NCI-H748 (cell line): ENCODE data around the gene NFAT5.
"Not testable (repeated sequence)": the region's sequence is repeated elsewhere in the genome, so short reads cannot be mapped to it uniquely, and the experiment has no call there.

Experiments used
- DNase-seq: peaks from one replicate; lab custom pipeline; 2025; ENCODE audit not compliant: unreplicated experiment; lab: John Stamatoyannopoulos, UW

NFAT5 gene, protein sequence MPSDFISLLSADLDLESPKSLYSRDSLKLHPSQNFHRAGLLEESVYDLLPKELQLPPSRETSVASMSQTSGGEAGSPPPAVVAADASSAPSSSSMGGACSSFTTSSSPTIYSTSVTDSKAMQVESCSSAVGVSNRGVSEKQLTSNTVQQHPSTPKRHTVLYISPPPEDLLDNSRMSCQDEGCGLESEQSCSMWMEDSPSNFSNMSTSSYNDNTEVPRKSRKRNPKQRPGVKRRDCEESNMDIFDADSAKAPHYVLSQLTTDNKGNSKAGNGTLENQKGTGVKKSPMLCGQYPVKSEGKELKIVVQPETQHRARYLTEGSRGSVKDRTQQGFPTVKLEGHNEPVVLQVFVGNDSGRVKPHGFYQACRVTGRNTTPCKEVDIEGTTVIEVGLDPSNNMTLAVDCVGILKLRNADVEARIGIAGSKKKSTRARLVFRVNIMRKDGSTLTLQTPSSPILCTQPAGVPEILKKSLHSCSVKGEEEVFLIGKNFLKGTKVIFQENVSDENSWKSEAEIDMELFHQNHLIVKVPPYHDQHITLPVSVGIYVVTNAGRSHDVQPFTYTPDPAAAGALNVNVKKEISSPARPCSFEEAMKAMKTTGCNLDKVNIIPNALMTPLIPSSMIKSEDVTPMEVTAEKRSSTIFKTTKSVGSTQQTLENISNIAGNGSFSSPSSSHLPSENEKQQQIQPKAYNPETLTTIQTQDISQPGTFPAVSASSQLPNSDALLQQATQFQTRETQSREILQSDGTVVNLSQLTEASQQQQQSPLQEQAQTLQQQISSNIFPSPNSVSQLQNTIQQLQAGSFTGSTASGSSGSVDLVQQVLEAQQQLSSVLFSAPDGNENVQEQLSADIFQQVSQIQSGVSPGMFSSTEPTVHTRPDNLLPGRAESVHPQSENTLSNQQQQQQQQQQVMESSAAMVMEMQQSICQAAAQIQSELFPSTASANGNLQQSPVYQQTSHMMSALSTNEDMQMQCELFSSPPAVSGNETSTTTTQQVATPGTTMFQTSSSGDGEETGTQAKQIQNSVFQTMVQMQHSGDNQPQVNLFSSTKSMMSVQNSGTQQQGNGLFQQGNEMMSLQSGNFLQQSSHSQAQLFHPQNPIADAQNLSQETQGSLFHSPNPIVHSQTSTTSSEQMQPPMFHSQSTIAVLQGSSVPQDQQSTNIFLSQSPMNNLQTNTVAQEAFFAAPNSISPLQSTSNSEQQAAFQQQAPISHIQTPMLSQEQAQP (N-terminal part only)

GRCh38 chr16:69565671-69566239 is at the start of gene NFAT5:
NFAT5 (plus strand) TSS chr16:69565966; CDS start chr16:69566302, 336 bp downstream.
- peak; percentile 84 for DNase-seq

DNA sequence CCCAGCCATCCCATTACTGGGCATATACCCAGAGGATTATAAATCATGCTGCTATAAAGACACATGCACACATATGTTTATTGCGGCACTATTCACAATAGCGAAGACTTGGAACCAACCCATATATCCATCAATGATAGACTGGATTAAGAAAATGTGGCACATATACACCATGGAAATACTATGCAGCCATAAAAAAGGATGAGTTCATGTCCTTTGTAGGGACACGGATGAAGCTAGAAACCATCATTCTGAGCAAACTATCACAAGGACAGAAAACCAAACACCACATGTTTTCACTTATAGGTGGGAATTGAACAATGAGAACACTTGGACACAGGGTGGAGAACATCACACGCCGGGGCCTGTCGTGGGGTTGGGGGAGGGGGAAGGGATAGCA is 47.9 kb upstream of the NFAT5 start:
- not testable (repeated sequence) for DNase-seq

DNA sequence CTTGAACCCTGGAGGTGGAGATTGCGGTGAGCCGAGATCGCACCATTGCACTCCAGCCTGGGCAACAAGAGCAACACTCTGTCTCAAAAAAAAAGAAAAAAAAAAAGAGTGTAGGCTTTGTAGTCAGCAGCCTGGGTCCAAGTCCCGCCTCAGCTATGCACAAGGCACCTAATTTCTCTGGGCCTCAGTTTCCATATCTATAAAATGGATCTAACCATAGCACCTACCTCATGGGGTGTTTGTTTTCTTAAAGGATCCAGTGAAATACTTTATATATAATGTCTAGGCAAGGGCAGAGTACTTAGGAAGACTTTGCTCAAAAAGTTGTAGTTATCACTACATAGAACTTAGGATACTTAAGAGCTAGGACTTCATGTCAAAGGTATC is 45.4 kb upstream of the NFAT5 start:
- DNase-seq = no peak

DNA sequence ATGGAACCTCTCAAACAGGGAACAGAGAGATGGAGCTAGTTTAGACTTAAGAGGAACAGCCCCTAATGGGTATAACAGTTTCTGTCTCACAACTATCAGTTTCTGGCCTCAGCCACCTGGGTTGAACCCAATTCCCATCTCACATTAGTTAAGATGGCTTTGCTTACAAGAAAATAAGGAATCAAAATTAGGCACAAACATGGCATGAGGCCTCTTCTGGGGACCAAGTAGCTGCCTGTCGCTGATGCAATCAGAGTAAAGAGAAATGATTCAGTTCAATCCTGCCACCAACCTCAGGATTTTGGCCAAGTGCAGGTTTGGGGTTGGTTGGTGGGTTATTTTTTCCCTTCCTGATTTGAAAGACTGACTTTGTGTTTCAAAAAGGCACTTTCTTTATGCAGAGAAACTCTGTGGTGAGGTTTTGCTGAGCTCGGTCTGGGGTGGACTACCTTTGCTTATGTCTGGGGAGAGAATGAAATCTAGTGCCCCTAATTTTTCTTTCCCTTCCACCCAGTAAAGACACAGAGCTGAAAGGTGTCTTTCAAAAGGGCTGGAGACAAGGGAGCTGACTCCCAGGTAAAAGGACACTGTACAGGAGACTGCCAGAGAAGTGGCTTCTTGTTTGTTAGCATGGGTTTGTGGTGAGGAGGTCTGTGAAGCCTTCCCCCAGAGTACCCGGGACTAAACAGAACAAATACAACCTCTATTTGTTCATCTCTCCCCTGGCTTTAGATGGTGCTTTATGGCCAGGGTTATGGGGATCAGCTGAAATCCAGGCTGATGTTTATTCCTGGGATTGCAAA is 44.8 kb upstream of the NFAT5 start:
- DNase-seq = no peak

DNA sequence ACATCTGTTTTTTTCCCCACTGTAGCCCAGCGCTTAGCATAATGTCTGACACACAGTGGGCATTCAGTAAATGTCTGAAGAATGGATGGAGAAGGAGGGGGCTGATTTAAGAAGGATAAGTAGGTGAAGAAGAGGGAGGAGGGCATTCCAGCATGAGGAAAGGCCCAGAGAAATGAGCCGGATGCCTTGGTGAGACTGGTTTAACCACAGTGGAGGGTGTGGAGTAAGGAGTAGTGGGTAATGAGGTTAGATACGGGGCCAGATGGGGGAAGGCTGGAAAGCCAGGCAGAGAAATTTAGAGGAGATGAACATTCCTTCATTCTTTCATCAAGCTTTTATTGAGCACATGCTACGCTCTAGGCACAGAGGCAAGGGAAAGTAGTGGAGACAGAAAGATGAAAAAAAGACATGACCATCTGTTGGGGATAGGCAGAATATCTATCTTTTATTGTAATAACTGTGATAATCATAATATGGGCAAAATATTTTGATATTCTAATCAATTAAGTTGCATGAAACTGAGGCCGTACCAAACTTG is 43.7 kb upstream of the NFAT5 start:
- no peak for DNase-seq

GRCh38 chr16:69522732-69523404 is 42.9 kb upstream of the NFAT5 start:
- peak; percentile 12 for DNase-seq

DNA sequence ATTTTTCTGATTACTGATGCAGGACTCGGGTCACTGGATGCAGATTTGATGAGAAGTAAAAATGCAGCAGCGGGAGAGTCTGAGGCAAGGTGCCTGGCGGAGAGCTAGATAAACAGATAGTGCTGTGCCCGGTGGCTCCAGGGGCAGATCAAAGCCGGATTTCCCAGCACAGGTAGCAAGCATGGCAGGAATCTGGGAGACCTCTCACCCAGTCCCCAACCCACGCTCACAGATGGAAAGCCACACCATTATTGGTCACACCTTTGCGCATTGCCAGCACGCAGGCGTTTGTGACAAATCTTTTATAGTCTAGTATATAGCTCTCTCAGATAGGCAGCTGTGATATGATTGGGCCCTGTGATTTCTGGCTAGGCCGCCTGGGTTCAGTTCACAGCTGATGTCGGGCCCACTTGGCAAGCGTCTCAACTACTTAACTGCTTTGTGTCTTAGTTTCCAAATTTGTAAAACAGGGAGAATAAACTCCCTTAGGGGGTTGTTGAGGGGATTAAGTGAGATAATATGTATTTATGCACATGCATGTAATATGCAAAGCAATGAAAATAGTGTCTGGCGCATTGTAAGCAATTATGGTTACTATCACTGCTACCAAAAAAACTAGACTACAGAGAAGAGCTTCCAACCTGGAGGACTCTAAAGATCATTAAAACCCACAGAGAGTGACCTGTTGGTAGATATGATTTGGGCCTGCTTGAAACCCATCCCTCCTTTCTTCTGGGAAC is 42.0 kb upstream of the NFAT5 start:
- DNase-seq = no peak

- DNase-seq = no peak
Observed at GRCh38 chr16:69526831-69527655, 38.7 kb upstream of the NFAT5 start.

GRCh38 chr16:69531988-69532387 is 33.8 kb upstream of the NFAT5 start:
- no peak for DNase-seq

GRCh38 chr16:69532641-69533455 is 32.9 kb upstream of the NFAT5 start:
- DNase-seq = no peak

GRCh38 chr16:69534720-69535119 is 31.0 kb upstream of the NFAT5 start:
- no peak for DNase-seq

DNA sequence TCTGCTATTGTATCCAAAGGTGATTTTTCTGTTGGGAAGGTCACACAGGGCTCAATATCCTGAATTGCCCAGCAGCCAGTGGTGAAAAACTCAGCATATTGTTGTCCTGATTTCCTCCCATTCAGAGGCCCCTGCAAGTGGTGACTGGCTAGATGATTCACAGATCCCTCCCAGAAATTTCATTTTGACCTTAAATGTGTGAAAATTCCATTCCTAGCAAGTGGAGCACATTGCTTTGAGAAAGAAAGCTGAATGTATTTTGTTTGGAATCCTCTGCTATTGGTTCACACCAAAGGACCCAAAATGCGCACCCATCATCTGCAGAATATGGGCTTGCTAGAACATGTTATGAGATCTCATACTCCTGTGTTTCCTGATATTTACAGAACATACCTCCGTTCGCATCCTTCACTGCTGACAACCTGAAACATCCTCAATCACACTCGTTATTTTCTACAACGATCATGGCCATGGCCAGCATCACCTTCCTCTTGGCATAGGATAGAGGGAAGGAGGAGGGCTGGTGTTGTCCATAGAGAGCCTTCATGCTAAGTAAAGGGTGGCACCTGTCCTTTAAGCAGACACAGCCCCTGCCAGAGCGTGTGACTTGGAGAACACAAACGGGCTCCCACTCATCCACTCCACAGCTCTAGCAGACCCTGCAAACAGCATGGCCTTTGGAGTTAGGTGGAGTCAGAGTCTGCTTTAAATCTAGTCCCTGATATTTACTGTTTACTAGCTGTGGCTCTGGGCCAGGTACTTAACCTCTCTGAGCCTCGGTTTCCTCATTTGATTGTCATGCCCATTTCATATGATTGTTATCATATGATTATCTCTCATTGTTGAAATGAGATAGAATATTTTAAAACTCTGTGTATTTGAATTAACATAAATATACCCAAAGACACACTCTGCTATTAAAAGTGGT is 30.4 kb upstream of the NFAT5 start:
- no peak for DNase-seq

DNA sequence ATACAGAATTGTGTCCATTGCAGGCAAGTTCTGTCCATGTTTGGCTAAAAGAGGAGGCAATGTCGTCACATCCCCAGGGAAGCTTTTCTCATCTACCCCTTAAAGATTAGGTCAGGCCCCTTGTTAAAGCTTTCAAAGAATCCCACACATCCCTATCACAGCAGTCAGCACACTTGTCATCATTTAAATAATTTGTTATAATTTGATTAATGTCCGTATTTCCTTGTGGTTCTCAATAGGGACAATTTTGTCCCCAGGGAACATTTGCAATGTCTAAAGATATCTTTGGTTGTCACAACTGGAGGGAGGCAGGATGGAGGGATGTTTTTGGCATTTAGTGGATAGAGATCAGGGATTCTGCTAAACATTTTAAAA is 28.1 kb upstream of the NFAT5 start:
- no peak for DNase-seq

- no peak for DNase-seq
Observed at GRCh38 chr16:69538808-69539207, 27.0 kb upstream of the NFAT5 start.

DNA sequence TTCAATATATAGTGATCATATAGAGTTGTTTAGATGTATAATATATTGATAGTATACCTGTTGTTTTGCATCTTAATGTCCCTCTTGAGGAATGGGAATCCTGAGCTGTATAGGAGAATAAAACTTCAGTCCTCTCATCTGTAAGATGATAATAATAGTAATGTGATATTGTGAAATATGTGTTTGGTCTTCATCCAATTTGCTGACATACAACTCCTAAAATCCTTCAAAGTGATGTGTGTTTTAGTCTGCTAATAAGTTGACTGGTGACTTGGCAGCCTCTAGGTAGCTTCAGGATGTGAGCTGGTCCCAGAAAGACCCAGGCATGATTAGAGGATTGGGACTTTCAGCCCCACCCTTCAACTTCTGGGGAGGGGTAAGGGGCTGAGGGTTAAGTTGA is 22.8 kb upstream of the NFAT5 start:
- DNase-seq = no peak

- no peak for DNase-seq
Observed at GRCh38 chr16:69544088-69544487, 21.7 kb upstream of the NFAT5 start.
